Choroid plexus epithelial cell (primary cell): ENCODE data around the gene ZNF180.
A peak's percentile ranks its signal among the peaks of the same experiment; 100 is the strongest.

Experiments
- DNase-seq: peaks from one replicate; pipeline ENCODE4 v3.0.0-alpha.2; 2010; ENCODE audit warnings: low read depth
- H3K4me3 ChIP-seq: 2 replicates; pipeline ENCODE4 v1.5.1; 2011; ENCODE audit warnings: low read depth, mild to moderate bottlenecking, control low read depth, low read length, moderate library complexity
- CTCF ChIP-seq: conservative IDR thresholded peaks from 2 replicates; pipeline ENCODE4 v1.5.1; 2011; ENCODE audit warnings: low read depth, mild to moderate bottlenecking, control low read depth, inconsistent platforms, low read length, moderate library complexity

The ZNF180 gene

GRCh38 chr19:44521370-44521769 lies 21.0 kb upstream of the ZNF180 start:
- H3K4me3 ChIP-seq, result no peak overlapping the region
- no peak for DNase-seq
- no peak for TF ChIP-seq CTCF

GRCh38 chr19:44517146-44517545 lies 16.8 kb upstream of the ZNF180 start:
- TF ChIP-seq CTCF, result no peak
- H3K4me3 ChIP-seq, result no peak overlapping the region
- no peak for DNase-seq

GRCh38 chr19:44515907-44516306 lies 15.6 kb upstream of the ZNF180 start:
- H3K4me3 ChIP-seq, result no peak overlapping the region
- TF ChIP-seq CTCF, result no peak
- no peak for DNase-seq

- TF ChIP-seq CTCF, result no peak
- no peak overlapping the region for H3K4me3 ChIP-seq
- no peak for DNase-seq
Observed at GRCh38 chr19:44515031-44515430, 14.7 kb upstream of the ZNF180 start.

DNA sequence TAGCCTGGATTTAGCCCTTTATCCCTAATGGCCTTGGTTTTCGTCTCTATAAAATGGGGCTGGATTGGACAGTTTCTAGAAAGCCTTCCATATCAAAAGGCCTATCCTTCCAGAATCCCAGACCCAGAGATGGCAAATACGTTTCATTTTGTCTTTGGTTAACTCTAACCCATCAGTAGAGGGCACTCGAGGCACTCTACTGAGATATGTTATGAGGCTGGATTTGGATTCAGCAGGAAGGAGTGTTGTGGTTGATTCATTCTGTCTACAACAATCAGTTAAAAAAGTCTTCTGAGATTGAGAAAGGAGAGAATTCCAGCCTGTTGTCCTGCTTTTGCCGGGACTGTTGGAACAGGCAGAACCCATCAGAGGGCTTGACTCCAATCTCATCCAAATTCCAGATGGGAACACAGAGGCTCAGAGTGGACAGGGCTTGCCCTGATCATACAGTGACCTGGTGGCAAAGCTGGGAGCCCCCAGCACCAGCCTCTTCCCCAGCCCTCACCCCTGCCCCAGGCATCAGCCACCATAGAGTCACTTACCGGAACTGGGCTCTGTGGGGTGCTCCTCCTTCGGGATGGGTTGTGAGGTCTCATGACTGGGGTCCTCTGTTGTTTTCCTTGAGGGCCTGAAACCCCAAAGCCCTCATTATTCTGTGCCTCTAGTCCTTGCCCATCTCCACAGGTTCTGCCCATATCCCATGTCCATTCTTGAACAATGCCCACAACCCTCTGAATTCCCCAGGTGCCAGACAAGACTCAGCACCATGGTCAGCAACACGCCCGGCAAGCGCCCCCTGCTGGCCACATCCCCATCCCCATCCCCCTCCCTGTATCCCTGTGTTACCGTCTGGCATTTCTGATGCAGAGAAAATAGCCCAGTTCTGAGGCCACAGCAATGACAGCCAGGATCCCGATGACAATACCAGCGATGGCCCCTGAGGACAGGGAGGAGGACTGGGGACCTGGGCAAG lies 12.3 kb upstream of the ZNF180 start:
- no peak overlapping the region for H3K4me3 ChIP-seq
- DNase-seq, result peak; percentile 71

DNA sequence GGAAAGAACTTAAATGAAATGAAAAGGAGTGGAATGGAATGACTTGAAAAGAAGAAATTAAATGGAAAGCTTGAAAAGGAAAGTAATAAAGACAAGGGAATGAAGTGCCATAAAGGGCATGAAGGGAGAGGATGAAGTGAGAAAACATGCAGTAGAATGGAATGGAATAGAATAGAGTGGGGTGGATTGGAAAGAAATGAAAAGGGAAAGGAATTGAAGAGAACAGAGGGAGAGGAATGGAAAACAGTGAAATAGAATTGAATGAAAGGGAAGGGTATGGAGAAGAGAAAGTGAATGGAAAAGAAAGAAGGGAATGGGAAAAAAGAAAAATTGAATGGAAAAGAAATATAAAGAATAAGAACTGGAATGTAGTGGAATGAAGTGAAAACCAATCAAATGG lies 9.2 kb upstream of the ZNF180 start:
- H3K4me3 ChIP-seq, result no peak overlapping the region
- TF ChIP-seq CTCF, result no peak
- DNase-seq, result no peak

More for the DNA sequence above, 12.3 kb upstream of the ZNF180 start:
- peak; percentile 77 for TF ChIP-seq CTCF

GRCh38 chr19:44499559-44499958 lies 763 bp downstream of the ZNF180 start:
- TF ChIP-seq CTCF, result no peak
- DNase-seq, result no peak
- H3K4me3 ChIP-seq, result peak overlapping the region; percentile 99
